ENCODE results near the gene NFU1.

DNA sequence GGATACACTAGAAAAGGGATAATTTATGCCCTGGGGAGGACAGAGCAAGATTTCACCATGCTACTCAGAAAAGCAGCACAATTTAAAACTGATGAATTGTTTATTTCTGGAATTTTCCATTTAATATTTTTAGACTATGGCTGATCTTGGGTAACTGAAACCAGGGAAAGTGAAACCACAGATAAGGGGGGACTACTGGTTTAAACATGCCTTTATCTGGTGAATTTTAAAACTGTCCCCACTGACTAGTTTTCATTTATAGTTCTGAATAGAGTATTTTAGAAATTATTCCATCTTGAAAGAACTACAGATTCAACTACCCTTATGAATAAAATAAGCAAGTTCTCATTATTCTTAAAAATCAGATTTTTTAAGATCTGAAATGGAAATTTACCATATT, 15.0 kb downstream of the NFU1 start:
- no peak for TF ChIP-seq EZH2phosphoT487 (IDR thresholded peaks at IDR 0.05; ENCODE audit: insufficient read depth, low read depth)
- TF ChIP-seq EZH2 (IDR thresholded peaks at IDR 0.05; ENCODE audit: insufficient read depth, poor library complexity, severe bottlenecking): no peak

All from GM23248 (cell line).